ENCODE measurements around the gene PRKAG2. TPM values are rescaled to one million over a fixed set of nuclear protein-coding genes. Genes with fewer than 3 reads are reported as not detected.

The PRKAG2 gene
- total and polyA plus RNA-seq, 2 experiments from 2014 or later: 9.1 to 14.9 TPM

DNA sequence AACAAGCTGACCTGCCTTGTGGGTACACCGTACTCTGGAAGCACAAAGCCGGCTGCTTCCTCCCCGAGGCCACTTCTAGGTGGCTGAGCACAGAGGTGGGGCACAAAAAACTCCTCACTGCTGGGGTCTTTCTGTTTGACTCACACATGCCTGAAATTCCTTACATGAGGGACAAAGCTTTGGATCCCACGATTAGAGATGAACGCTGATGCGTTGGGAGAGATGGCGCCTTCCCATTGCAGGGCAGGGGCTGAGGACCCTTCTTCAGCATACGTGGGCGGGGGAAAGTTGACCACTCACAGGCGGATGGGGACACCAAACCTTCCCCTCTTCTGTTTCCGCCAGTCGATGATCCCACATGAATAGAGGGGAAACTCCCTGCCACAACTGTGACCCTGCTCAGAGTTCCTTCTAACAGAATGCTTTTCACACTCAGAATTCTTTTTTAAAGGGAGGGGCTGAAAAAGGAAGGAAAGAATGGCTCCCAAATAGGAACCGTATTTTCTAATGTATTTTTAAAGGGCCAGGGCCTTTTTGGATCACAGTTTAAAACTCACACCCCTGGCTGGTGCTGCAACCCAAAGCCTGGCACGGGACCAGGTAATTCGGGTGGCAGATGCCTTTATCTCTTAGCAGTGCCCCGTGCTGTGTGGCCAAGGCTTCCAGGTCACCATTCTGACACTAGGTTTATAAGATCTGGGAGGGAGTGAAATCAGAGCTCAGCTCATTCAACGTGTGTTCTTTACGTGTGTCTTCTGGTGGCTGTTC, 134.0 kb downstream of the PRKAG2 start:
- TF ChIP-seq JUNB (IDR thresholded peaks at IDR 0.05; ENCODE audit: unreplicated experiment) (no peak), EZH2phosphoT487 (IDR thresholded peaks at IDR 0.05; ENCODE audit: unreplicated experiment) (no peak), NANOG (IDR thresholded peaks at IDR 0.05; ENCODE audit: borderline replicate concordance) (no peak), CREB1 (CRISPR knock-in tag; IDR thresholded peaks at IDR 0.05; ENCODE audit: low read depth) (no peak), EZH2 (IDR thresholded peaks at IDR 0.05; ENCODE audit: low read depth, unreplicated experiment) (no peak), ETS1 (IDR thresholded peaks at IDR 0.05) (no peak), CTCF (conservative IDR thresholded peaks at IDR 0.05; ENCODE audit: low read depth in 2 of 2) (no peak), ZNF114 (CRISPR knock-in tag; IDR thresholded peaks at IDR 0.05) (no peak), STAT1 (IDR thresholded peaks at IDR 0.05; ENCODE audit: unreplicated experiment) (no peak), POLR2AphosphoS5 (IDR thresholded peaks at IDR 0.05; ENCODE audit: low read depth) (no peak), REST (IDR thresholded peaks at IDR 0.05; ENCODE audit: unreplicated experiment) (no peak), ZNF331 (CRISPR knock-in tag; IDR thresholded peaks at IDR 0.05; ENCODE audit: low read depth) (no peak)
- TF ChIP-seq, protein P1, sequence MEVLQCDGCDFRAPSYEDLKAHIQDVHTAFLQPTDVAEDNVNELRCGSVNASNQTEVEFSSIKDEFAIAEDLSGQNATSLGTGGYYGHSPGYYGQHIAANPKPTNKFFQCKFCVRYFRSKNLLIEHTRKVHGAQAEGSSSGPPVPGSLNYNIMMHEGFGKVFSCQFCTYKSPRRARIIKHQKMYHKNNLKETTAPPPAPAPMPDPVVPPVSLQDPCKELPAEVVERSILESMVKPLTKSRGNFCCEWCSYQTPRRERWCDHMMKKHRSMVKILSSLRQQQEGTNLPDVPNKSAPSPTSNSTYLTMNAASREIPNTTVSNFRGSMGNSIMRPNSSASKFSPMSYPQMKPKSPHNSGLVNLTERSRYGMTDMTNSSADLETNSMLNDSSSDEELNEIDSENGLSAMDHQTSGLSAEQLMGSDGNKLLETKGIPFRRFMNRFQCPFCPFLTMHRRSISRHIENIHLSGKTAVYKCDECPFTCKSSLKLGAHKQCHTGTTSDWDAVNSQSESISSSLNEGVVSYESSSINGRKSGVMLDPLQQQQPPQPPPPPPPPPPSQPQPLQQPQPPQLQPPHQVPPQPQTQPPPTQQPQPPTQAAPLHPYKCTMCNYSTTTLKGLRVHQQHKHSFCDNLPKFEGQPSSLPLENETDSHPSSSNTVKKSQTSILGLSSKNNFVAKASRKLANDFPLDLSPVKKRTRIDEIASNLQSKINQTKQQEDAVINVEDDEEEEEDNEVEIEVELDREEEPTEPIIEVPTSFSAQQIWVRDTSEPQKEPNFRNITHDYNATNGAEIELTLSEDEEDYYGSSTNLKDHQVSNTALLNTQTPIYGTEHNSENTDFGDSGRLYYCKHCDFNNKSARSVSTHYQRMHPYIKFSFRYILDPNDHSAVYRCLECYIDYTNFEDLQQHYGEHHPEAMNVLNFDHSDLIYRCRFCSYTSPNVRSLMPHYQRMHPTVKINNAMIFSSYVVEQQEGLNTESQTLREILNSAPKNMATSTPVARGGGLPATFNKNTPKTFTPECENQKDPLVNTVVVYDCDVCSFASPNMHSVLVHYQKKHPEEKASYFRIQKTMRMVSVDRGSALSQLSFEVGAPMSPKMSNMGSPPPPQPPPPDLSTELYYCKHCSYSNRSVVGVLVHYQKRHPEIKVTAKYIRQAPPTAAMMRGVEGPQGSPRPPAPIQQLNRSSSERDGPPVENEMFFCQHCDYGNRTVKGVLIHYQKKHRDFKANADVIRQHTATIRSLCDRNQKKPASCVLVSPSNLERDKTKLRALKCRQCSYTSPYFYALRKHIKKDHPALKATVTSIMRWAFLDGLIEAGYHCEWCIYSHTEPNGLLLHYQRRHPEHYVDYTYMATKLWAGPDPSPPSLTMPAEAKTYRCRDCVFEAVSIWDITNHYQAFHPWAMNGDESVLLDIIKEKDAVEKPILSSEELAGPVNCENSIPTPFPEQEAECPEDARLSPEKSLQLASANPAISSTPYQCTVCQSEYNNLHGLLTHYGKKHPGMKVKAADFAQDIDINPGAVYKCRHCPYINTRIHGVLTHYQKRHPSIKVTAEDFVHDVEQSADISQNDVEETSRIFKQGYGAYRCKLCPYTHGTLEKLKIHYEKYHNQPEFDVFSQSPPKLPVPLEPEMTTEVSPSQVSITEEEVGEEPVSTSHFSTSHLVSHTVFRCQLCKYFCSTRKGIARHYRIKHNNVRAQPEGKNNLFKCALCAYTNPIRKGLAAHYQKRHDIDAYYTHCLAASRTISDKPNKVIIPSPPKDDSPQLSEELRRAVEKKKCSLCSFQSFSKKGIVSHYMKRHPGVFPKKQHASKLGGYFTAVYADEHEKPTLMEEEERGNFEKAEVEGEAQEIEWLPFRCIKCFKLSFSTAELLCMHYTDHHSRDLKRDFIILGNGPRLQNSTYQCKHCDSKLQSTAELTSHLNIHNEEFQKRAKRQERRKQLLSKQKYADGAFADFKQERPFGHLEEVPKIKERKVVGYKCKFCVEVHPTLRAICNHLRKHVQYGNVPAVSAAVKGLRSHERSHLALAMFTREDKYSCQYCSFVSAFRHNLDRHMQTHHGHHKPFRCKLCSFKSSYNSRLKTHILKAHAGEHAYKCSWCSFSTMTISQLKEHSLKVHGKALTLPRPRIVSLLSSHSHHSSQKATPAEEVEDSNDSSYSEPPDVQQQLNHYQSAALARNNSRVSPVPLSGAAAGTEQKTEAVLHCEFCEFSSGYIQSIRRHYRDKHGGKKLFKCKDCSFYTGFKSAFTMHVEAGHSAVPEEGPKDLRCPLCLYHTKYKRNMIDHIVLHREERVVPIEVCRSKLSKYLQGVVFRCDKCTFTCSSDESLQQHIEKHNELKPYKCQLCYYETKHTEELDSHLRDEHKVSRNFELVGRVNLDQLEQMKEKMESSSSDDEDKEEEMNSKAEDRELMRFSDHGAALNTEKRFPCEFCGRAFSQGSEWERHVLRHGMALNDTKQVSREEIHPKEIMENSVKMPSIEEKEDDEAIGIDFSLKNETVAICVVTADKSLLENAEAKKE (CRISPR knock-in tag; IDR thresholded peaks at IDR 0.05): no peak
- Histone ChIP-seq H2AFZ (peak overlapping the region; percentile 29; the same call in 1 of the 2 replicates), H3K79me2 (replicated peaks; ENCODE audit: insufficient read depth) (no peaks in the 10 kb centered on the region), H3K4me1 (ENCODE audit: insufficient read depth) (no peaks in the 10 kb centered on the region), H3K4me2 (no peak overlapping the region), H3K27me3 (ENCODE audit: insufficient read depth) (no peaks in the 10 kb centered on the region), H3K27ac (ENCODE audit: low read depth) (no peak overlapping the region), H3K4me3 (no peak overlapping the region), H3K36me3 (ENCODE audit: insufficient read depth) (0 out of 2 replicates have a peak, but pooled peaks cover 3% of the 10 kb centered on the region), H3F3A (replicated peaks; ENCODE audit: low read depth) (no peaks in the 10 kb centered on the region), H4K20me1 (replicated peaks; ENCODE audit: insufficient read depth) (no peaks in the 10 kb centered on the region), H3K9me2 (ENCODE audit: insufficient read depth) (no peaks in the 10 kb centered on the region)
- Mint-ChIP-seq H3K4me1 (peaks cover 19% of the 10 kb centered on the region), H3K4me3 (no peak overlapping the region), H3K27me3 (ENCODE audit: insufficient read depth, low read depth, poor library complexity) (peaks cover 5% of the 10 kb centered on the region), H3K27ac (no peak overlapping the region), H3K36me3 (ENCODE audit: low read depth) (peaks cover 10% of the 10 kb centered on the region), H3K9me3 (peaks cover 16% of the 10 kb centered on the region)
- ATAC-seq (peak; percentile 30), DNase-seq (ENCODE audit: low spot score) (peak; percentile 60)
